H1 (cell line): ENCODE measurements around the gene BRD9. TPM values are rescaled to one million over a fixed set of nuclear protein-coding genes. Genes with fewer than 3 reads are reported as not detected.

ENCODE experiments used
- CTCF ChIA-PET: fragments of 300-600 bp; sonication (Branson Sonifier 250); formaldehyde crosslinking; loops from one replicate; lab custom pipeline; 2021; ENCODE audit not compliant: partially characterized antibody; lab: Charles Lee
- POLR2A ChIA-PET: fragments of 300-600 bp; sonication (Branson Sonifier 250); formaldehyde crosslinking; loops from one replicate; lab custom pipeline; 2021; ENCODE audit warnings: inconsistent platforms; ENCODE audit not compliant: partially characterized antibody; lab: Charles Lee
- DNase-seq, 2 experiments: peaks; one replicate each; pipeline versions ENCODE4 v3.0.0 to v3.0.0-alpha.2; 2010 to 2022; ENCODE audit warnings: low spot score in 2 of 2, low read depth in 1 of 2, mixed read lengths in 1 of 2
- FAIRE-seq: peaks from 2 replicates; lab custom pipeline; 2011; peaks lifted over from hg19 to GRCh38; lab: Jason Lieb, UNC
- H2AFZ ChIP-seq: 2 replicates; pipeline ENCODE4 v1.8.1; 2012; ENCODE audit warnings: low read length, inconsistent platforms
- H2AK5ac ChIP-seq: 2 replicates; pipeline ENCODE4 v1.6.1; 2013; ENCODE audit warnings: low read depth, low read length
- H2BK120ac ChIP-seq: replicated peaks from 2 replicates; pipeline ENCODE3; 2013; ENCODE audit warnings: low read depth, low read length, inconsistent platforms
- H2BK12ac ChIP-seq: 2 replicates; pipeline ENCODE4 v1.6.1; 2013; ENCODE audit warnings: low read depth, low read length
- H2BK15ac ChIP-seq: 2 replicates; pipeline ENCODE4 v1.6.1; 2013; ENCODE audit warnings: low read length
- H2BK20ac ChIP-seq: 2 replicates; pipeline ENCODE4 v1.6.1; 2013; ENCODE audit warnings: low read length
- H2BK5ac ChIP-seq: 2 replicates; pipeline ENCODE4 v1.6.1; 2013; ENCODE audit warnings: low read depth, low read length
- H3K14ac ChIP-seq: 2 replicates; pipeline ENCODE4 v1.6.1; 2013; ENCODE audit warnings: inconsistent platforms; ENCODE audit not compliant: insufficient read length
- H3K18ac ChIP-seq: 2 replicates; pipeline ENCODE4 v1.6.1; 2013; ENCODE audit warnings: low read length; ENCODE audit errors: extremely low read depth
- H3K23ac ChIP-seq: 2 replicates; pipeline ENCODE4 v1.6.1; 2013; ENCODE audit warnings: inconsistent platforms; ENCODE audit not compliant: insufficient read length
- H3K23me2 ChIP-seq: 2 replicates; pipeline ENCODE4 v1.6.1; 2013; ENCODE audit warnings: low read depth, low read length
- H3K27ac ChIP-seq: 2 replicates; pipeline ENCODE4 v1.6.1; 2011; ENCODE audit warnings: low read depth, low read length, inconsistent platforms
- H3K27me3 ChIP-seq, 4 experiments: replicated peaks in 1 of 4; 1 replicate in 1 of 4; 2 replicates in 3 of 4; pipeline versions ENCODE4 v1.6.1 to v1.8.1; 2011 to 2013; ENCODE audit warnings: low read length in 3 of 4, mild to moderate bottlenecking in 3 of 4, inconsistent platforms in 2 of 4, mixed read lengths in 2 of 4, moderate library complexity in 1 of 4; ENCODE audit not compliant: control insufficient read depth in 3 of 4, insufficient read depth in 3 of 4; ENCODE audit errors: extremely low read depth in 1 of 4
- H3K36me3 ChIP-seq, 4 experiments: 2 replicates each; pipeline versions ENCODE4 v1.6.1 to v1.8.1; 2011 to 2013; ENCODE audit warnings: mild to moderate bottlenecking in 4 of 4, low read length in 3 of 4, moderate library complexity in 2 of 4, control low read depth in 1 of 4, inconsistent platforms in 1 of 4; ENCODE audit not compliant: insufficient read depth in 4 of 4, control insufficient read depth in 2 of 4
- H3K4ac ChIP-seq: replicated peaks from 2 replicates; pipeline ENCODE3; 2013; ENCODE audit warnings: low read length, low read depth, mixed read lengths, inconsistent platforms; ENCODE audit not compliant: insufficient read length
- H3K4me1 ChIP-seq, 4 experiments: replicated peaks in 1 of 4; 1 replicate in 1 of 4; 2 replicates in 3 of 4; pipeline versions ENCODE4 v1.6.1 to v1.8.1; 2011 to 2013; ENCODE audit warnings: low read length in 3 of 4, inconsistent platforms in 2 of 4, mixed read lengths in 1 of 4; ENCODE audit not compliant: insufficient read depth in 4 of 4, control insufficient read depth in 3 of 4
- H3K4me2 ChIP-seq, 2 experiments: 2 replicates each; pipeline versions ENCODE4 v1.6.1 to v1.8.1; 2011 to 2013; ENCODE audit warnings: low read depth in 2 of 2, low read length in 2 of 2, control low read depth in 1 of 2, inconsistent platforms in 1 of 2, mild to moderate bottlenecking in 1 of 2; ENCODE audit not compliant: insufficient read depth in 1 of 2
- H3K4me3 ChIP-seq, 4 experiments: fragments of 200-600, 300-600 bp in 1 of 4; sonication (generic), shearing (Covaris generic), sonication (Bioruptor Twin) in 1 of 4; 2 replicates each; pipeline versions ENCODE4 v1.5.1 to v1.8.1; 2011 to 2016; ENCODE audit warnings: low read length in 4 of 4, low read depth in 3 of 4, control low read depth in 2 of 4, inconsistent platforms in 2 of 4, mild to moderate bottlenecking in 2 of 4, mixed read lengths in 1 of 4, moderate library complexity in 1 of 4; ENCODE audit not compliant: insufficient read depth in 2 of 4; ENCODE audit errors: extremely low read depth in 1 of 4
- H3K56ac ChIP-seq: replicated peaks from 2 replicates; pipeline ENCODE3; 2013; ENCODE audit warnings: low read depth, mild to moderate bottlenecking, mixed read lengths, low read length, inconsistent platforms; ENCODE audit not compliant: insufficient read length
- H3K79me1 ChIP-seq: 2 replicates; pipeline ENCODE4 v1.6.1; 2013; ENCODE audit warnings: low read depth, low read length, control low read depth
- H3K79me2 ChIP-seq, 2 experiments: 2 replicates each; pipeline versions ENCODE4 v1.6.1 to v1.8.1; 2012 to 2013; ENCODE audit warnings: low read length in 2 of 2, mild to moderate bottlenecking in 2 of 2, inconsistent platforms in 1 of 2; ENCODE audit not compliant: insufficient read depth in 2 of 2, control insufficient read depth in 1 of 2
- H3K9ac ChIP-seq, 4 experiments: replicated peaks in 1 of 4; 1 replicate in 1 of 4; 2 replicates in 3 of 4; pipeline versions ENCODE4 v1.6.1 to v1.8.1; 2011 to 2013; ENCODE audit warnings: low read depth in 3 of 4, low read length in 3 of 4, control low read depth in 2 of 4, mild to moderate bottlenecking in 2 of 4, moderate library complexity in 2 of 4, inconsistent platforms in 1 of 4; ENCODE audit errors: extremely low read depth in 1 of 4
- H3K9me3 ChIP-seq, 2 experiments: 2 replicates each; pipeline versions ENCODE4 v1.6.1 to v1.8.1; 2012 to 2013; ENCODE audit warnings: mild to moderate bottlenecking in 2 of 2, moderate library complexity in 2 of 2, control low read depth in 1 of 2, inconsistent platforms in 1 of 2, low read depth in 1 of 2, low read length in 1 of 2, mixed read lengths in 1 of 2; ENCODE audit not compliant: insufficient read depth in 2 of 2
- H4K20me1 ChIP-seq, 2 experiments: replicated peaks in 1 of 2; 2 replicates each; pipeline versions ENCODE3 to v1.8.1; 2011 to 2013; ENCODE audit warnings: inconsistent platforms in 2 of 2, low read length in 2 of 2, mild to moderate bottlenecking in 1 of 2; ENCODE audit not compliant: insufficient read depth in 2 of 2, control insufficient read depth in 1 of 2
- H4K5ac ChIP-seq: 2 replicates; pipeline ENCODE4 v1.6.1; 2013; ENCODE audit warnings: low read length, low read depth, mixed read lengths, inconsistent platforms; ENCODE audit not compliant: insufficient read length
- H4K8ac ChIP-seq: 2 replicates; pipeline ENCODE4 v1.8.0; 2013; ENCODE audit warnings: mild to moderate bottlenecking, moderate library complexity, low read length, inconsistent platforms; ENCODE audit not compliant: insufficient read depth; ENCODE audit errors: extremely low read depth
- H4K91ac ChIP-seq: replicated peaks from 2 replicates; pipeline ENCODE3; 2013; ENCODE audit warnings: low read length, mixed read lengths, inconsistent platforms; ENCODE audit not compliant: insufficient read length
- BACH1 ChIP-seq: IDR thresholded peaks from 2 replicates; pipeline ENCODE4 v1.6.1; 2012; ENCODE audit warnings: low read length, improper control_type of control experiment
- CBX8 ChIP-seq: fragments of 300-800, 300-1000 bp; sonication (generic); IDR thresholded peaks from 2 replicates; pipeline ENCODE4 v1.7.1; 2016; ENCODE audit warnings: low read depth, low read length, borderline replicate concordance
- EGR1 ChIP-seq: IDR thresholded peaks from 2 replicates; pipeline ENCODE4 v1.6.1; 2011; ENCODE audit warnings: low read depth, low read length, borderline replicate concordance
- EZH2 ChIP-seq: fragments of 200-600 bp; sonication (generic); IDR thresholded peaks from 2 replicates; pipeline ENCODE4 v1.7.1; 2012; ENCODE audit warnings: low read depth, mild to moderate bottlenecking, moderate library complexity, low read length, inconsistent platforms; ENCODE audit not compliant: severe bottlenecking
- NANOG ChIP-seq: IDR thresholded peaks from 2 replicates; pipeline ENCODE4 v1.6.1; 2011; ENCODE audit warnings: low read length, low read depth, mild to moderate bottlenecking, inconsistent platforms; ENCODE audit not compliant: insufficient read depth, poor library complexity, severe bottlenecking
- RXRA ChIP-seq: IDR thresholded peaks from 2 replicates; pipeline ENCODE4 v1.6.1; 2011; ENCODE audit warnings: low read depth, mild to moderate bottlenecking, low read length, moderate library complexity; ENCODE audit not compliant: insufficient read depth
- SP1 ChIP-seq: IDR thresholded peaks from 2 replicates; pipeline ENCODE4 v1.6.1; 2011; ENCODE audit warnings: low read depth, low read length
- SRF ChIP-seq: IDR thresholded peaks from 2 replicates; pipeline ENCODE4 v1.6.1; 2011; ENCODE audit warnings: mild to moderate bottlenecking, low read depth, low read length, moderate library complexity
- TAF1 ChIP-seq: IDR thresholded peaks from 2 replicates; pipeline ENCODE4 v1.6.1; 2011; ENCODE audit warnings: mild to moderate bottlenecking, low read depth, low read length
- WGBS, 2 experiments: shearing (Covaris generic) in 1 of 2; methylation state at CpG; one replicate each; pipeline versions ENCODE4 v1.1.6 to v1.1.7; 2013 to 2015; ENCODE audit warnings: low lambda C conversion rate in 2 of 2, mixed read lengths in 2 of 2, inconsistent platforms in 1 of 2, low coverage in 1 of 2, missing lambda C conversion rate in 1 of 2; ENCODE audit not compliant: insufficient replicate concordance in 2 of 2, insufficient coverage in 1 of 2, insufficient read length in 1 of 2; ENCODE audit errors: extremely low coverage in 1 of 2, missing lambda C conversion rate in 1 of 2; 5-methylcytosine and 5-hydroxymethylcytosine counted together
- polyA plus RNA-seq, 7 experiments: library from polyadenylated mRNA; depleted of rRNA in 3 of 7; stranded (reverse) in 5 of 7; unstranded in 2 of 7; fragments of >200 nt in 5 of 7; fragments of 200-250 nt in 2 of 7; gene quantifications; 1 replicate in 5 of 7; 2 replicates in 1 of 7; 4 replicates in 1 of 7; pipeline versions ENCODE4 v1.2.1 to v1.2.3, GENCODE V29; 2011 to 2013; ENCODE audit warnings: missing spikeins in 2 of 7, mixed read lengths in 2 of 7
- total RNA-seq: library from RNA; stranded (reverse); fragmentation: NEBNext Ultra II Directional; extraction: Animal tissue kit (Norgen Biotek cat#: 25700); gene quantifications from 2 replicates; pipeline ENCODE4 v1.2.1, GENCODE V29; 2021

BRD9 gene
- total and polyA plus RNA-seq, 2 of the 8 experiments (the other 6 are each of a cell fraction or from before 2014, with no cell fraction given) = 9.3 to 49.4 TPM

DNA sequence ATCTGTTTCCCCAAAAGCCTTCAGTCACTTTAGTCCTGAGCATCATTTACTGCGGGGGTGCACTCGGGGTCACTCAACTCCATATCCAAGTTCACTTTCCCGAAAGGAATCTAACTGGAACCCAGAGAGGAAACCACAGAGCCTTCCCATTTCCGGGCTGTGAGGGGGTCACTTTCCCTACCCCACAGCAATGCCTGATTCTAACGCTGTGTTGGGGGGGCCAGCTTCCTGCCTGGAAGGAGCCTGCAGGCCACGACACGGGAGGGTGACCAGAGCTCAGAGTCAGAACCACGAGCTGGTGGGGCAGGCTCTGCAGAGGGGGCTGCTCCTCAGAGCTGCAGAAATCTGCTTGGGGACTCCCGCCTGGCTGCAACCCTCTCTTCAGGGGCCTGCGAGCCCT is 20.3 kb downstream of the BRD9 start:
- ChIA-PET POLR2A (interaction anchor here (0.9 to 2.1 kb wide), 4 partner anchors 9 to 12 kb away, joined by 3 to 7 read pairs (median 4); no protein-coding TSS in a partner anchor), CTCF (no interaction called here)
- peaks cover 7% of the 10 kb centered on the region; the same call in 1 of the 2 replicates for H3K79me1 ChIP-seq
- TF ChIP-seq SRF (no peak), SP1 (no peak), RXRA (no peak), NANOG (no peak), CBX8 (no peak), EZH2 (no peak), BACH1 (no peak), TAF1 (no peak), EGR1 (no peak)

More for the DNA sequence above, 20.3 kb downstream of the BRD9 start:
- Histone ChIP-seq H4K20me1 (peaks cover 14 to 26% of the 10 kb centered on the region in 2 experiments), H4K5ac (no peak overlapping the region), H2AK5ac (no peak overlapping the region), H3K18ac (no peak overlapping the region), H3K4ac (no peak overlapping the region), H3K4me1 (no peaks in the 10 kb centered on the region), H4K91ac (no peak overlapping the region), H2BK12ac (no peak overlapping the region), H3K27me3 (no peaks in the 10 kb centered on the region), H3K9me3 (no peaks in the 10 kb centered on the region), H3K56ac (no peak overlapping the region), H3K4me2 (no peak overlapping the region), H2BK5ac (no peak overlapping the region), H3K4me3 (no peak overlapping the region), H3K14ac (no peak overlapping the region), H3K23ac (no peak overlapping the region), H2BK120ac (no peak overlapping the region), H3K27ac (no peak overlapping the region), H3K79me2 (peaks cover 0 to 6% of the 10 kb centered on the region in 2 experiments; a peak in 1 of 4 replicates), H2AFZ (no peak overlapping the region), H2BK15ac (no peak overlapping the region), H3K23me2 (0 out of 2 replicates have a peak, but pooled peaks cover 2% of the 10 kb centered on the region), H3K36me3 (peaks cover 36 to 75% (median 73%) of the 10 kb centered on the region in 4 experiments), H2BK20ac (no peak overlapping the region), H4K8ac (no peak overlapping the region), H3K9ac (no peak overlapping the region)
- FAIRE-seq (no peak), DNase-seq (no peak)
- WGBS, 2 experiments = 95% methylated on average over 10 of the region's 10 CpGs; no CpG with 5 or more reads in 1 of the 2 experiments
